ENCODE data around the gene NMUR2. TPM values are rescaled to one million over a fixed set of nuclear protein-coding genes. Genes with fewer than 3 reads are reported as not detected.

Gene NMUR2
- total and polyA plus RNA-seq, 2 experiments from 2014 or later: not detected

GRCh38 chr5:152406082-152406481, 1.0 kb upstream of the NMUR2 start:
- no peak for TF ChIP-seq NANOG (IDR thresholded peaks at IDR 0.05; ENCODE audit: borderline replicate concordance)
- TF ChIP-seq, protein P1, sequence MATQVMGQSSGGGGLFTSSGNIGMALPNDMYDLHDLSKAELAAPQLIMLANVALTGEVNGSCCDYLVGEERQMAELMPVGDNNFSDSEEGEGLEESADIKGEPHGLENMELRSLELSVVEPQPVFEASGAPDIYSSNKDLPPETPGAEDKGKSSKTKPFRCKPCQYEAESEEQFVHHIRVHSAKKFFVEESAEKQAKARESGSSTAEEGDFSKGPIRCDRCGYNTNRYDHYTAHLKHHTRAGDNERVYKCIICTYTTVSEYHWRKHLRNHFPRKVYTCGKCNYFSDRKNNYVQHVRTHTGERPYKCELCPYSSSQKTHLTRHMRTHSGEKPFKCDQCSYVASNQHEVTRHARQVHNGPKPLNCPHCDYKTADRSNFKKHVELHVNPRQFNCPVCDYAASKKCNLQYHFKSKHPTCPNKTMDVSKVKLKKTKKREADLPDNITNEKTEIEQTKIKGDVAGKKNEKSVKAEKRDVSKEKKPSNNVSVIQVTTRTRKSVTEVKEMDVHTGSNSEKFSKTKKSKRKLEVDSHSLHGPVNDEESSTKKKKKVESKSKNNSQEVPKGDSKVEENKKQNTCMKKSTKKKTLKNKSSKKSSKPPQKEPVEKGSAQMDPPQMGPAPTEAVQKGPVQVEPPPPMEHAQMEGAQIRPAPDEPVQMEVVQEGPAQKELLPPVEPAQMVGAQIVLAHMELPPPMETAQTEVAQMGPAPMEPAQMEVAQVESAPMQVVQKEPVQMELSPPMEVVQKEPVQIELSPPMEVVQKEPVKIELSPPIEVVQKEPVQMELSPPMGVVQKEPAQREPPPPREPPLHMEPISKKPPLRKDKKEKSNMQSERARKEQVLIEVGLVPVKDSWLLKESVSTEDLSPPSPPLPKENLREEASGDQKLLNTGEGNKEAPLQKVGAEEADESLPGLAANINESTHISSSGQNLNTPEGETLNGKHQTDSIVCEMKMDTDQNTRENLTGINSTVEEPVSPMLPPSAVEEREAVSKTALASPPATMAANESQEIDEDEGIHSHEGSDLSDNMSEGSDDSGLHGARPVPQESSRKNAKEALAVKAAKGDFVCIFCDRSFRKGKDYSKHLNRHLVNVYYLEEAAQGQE (IDR thresholded peaks at IDR 0.05; ENCODE audit: unreplicated experiment): no peak
- no peak for TF ChIP-seq ZNF331 (CRISPR knock-in tag; IDR thresholded peaks at IDR 0.05; ENCODE audit: low read depth)
- TF ChIP-seq, protein P2, sequence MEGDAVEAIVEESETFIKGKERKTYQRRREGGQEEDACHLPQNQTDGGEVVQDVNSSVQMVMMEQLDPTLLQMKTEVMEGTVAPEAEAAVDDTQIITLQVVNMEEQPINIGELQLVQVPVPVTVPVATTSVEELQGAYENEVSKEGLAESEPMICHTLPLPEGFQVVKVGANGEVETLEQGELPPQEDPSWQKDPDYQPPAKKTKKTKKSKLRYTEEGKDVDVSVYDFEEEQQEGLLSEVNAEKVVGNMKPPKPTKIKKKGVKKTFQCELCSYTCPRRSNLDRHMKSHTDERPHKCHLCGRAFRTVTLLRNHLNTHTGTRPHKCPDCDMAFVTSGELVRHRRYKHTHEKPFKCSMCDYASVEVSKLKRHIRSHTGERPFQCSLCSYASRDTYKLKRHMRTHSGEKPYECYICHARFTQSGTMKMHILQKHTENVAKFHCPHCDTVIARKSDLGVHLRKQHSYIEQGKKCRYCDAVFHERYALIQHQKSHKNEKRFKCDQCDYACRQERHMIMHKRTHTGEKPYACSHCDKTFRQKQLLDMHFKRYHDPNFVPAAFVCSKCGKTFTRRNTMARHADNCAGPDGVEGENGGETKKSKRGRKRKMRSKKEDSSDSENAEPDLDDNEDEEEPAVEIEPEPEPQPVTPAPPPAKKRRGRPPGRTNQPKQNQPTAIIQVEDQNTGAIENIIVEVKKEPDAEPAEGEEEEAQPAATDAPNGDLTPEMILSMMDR (conservative IDR thresholded peaks at IDR 0.05; ENCODE audit: low read depth in 2 of 2): no peak
- TF ChIP-seq STAT1 (IDR thresholded peaks at IDR 0.05; ENCODE audit: unreplicated experiment): no peak
- no peak for TF ChIP-seq EZH2 (IDR thresholded peaks at IDR 0.05; ENCODE audit: low read depth, unreplicated experiment)
- no peak for TF ChIP-seq EZH2phosphoT487 (IDR thresholded peaks at IDR 0.05; ENCODE audit: unreplicated experiment)
- no peak for TF ChIP-seq CREB1 (CRISPR knock-in tag; IDR thresholded peaks at IDR 0.05; ENCODE audit: low read depth)
- TF ChIP-seq ETS1 (IDR thresholded peaks at IDR 0.05): no peak
- no peak for TF ChIP-seq ZNF114 (CRISPR knock-in tag; IDR thresholded peaks at IDR 0.05)
- TF ChIP-seq JUNB (IDR thresholded peaks at IDR 0.05; ENCODE audit: unreplicated experiment): no peak
- no peak for TF ChIP-seq POLR2AphosphoS5 (IDR thresholded peaks at IDR 0.05; ENCODE audit: low read depth)
- TF ChIP-seq ZNF462 (CRISPR knock-in tag; IDR thresholded peaks at IDR 0.05): no peak
- no peak for ATAC-seq

More at GRCh38 chr5:152406082-152406481, 1.0 kb upstream of the NMUR2 start:
- Histone ChIP-seq H3K4me2 (no peak overlapping the region), H2AFZ (no peak overlapping the region), H3K36me3 (ENCODE audit: insufficient read depth) (no peaks in the 10 kb centered on the region), H3K4me3 (no peak overlapping the region), H3K27me3 (ENCODE audit: insufficient read depth) (no peaks in the 10 kb centered on the region), H3F3A (replicated peaks; ENCODE audit: low read depth) (no peaks in the 10 kb centered on the region), H3K9me2 (ENCODE audit: insufficient read depth) (no peaks in the 10 kb centered on the region), H4K20me1 (replicated peaks; ENCODE audit: insufficient read depth) (no peaks in the 10 kb centered on the region), H3K79me2 (replicated peaks; ENCODE audit: insufficient read depth) (no peaks in the 10 kb centered on the region), H3K27ac (ENCODE audit: low read depth) (no peak overlapping the region), H3K4me1 (ENCODE audit: insufficient read depth) (no peaks in the 10 kb centered on the region)
- no peak for DNase-seq (ENCODE audit: low spot score)
- Mint-ChIP-seq H3K4me1 (peaks cover 3% of the 10 kb centered on the region; the same call in 2 of the 3 replicates), H3K27me3 (ENCODE audit: insufficient read depth, low read depth, poor library complexity) (peaks cover 1% of the 10 kb centered on the region), H3K4me3 (no peak overlapping the region), H3K36me3 (ENCODE audit: low read depth) (no peaks in the 10 kb centered on the region), H3K27ac (no peak overlapping the region), H3K9me3 (no peaks in the 10 kb centered on the region; the same call in 2 of the 3 replicates)

Measured in GM23338 (cell line).